Endothelial cell of umbilical vein (primary cell): ENCODE measurements around the gene MICALL2. TPM values are rescaled to one million over a fixed set of nuclear protein-coding genes. Genes with fewer than 3 reads are reported as not detected.

ENCODE experiments used
- BruUV-seq: library from RNA; stranded (reverse); fragments of 400-500 nt; replicated peaks from 2 replicates; lab custom pipeline; 2021; lab: Mats Ljungman, UMichigan
- CTCF ChIA-PET: fragments of 300-600, 350-600 bp; sonication (Branson Sonifier 250); formaldehyde crosslinking; loops from one replicate; lab custom pipeline; 2021; ENCODE audit warnings: antibody characterized with exemption, inconsistent platforms; lab: Charles Lee
- POLR2A ChIA-PET: fragments of 300-600, 350-600 bp; sonication (Branson Sonifier 250); formaldehyde crosslinking; loops from one replicate; lab custom pipeline; 2021; ENCODE audit warnings: antibody characterized with exemption, inconsistent platforms; lab: Charles Lee
- DNase-seq: peaks from one replicate; pipeline ENCODE4 v3.0.0-alpha.2; 2011; ENCODE audit warnings: low read depth, low spot score
- FAIRE-seq: peaks from 2 replicates; lab custom pipeline; 2011; peaks lifted over from hg19 to GRCh38; lab: Jason Lieb, UNC
- H2AFZ ChIP-seq: 2 replicates; pipeline ENCODE4 v1.6.0; 2012; ENCODE audit warnings: low read depth, low read length, control low read depth, inconsistent platforms
- H3K27ac ChIP-seq: 2 replicates; pipeline ENCODE4 v1.5.1; 2011; ENCODE audit warnings: low read depth, mild to moderate bottlenecking, control low read depth, low read length, moderate library complexity; ENCODE audit not compliant: insufficient read depth
- H3K27me3 ChIP-seq, 2 experiments: 2 replicates each; pipeline versions ENCODE4 v1.6.0 to v1.6.1; 2011; ENCODE audit warnings: low read length in 2 of 2, mixed read lengths in 1 of 2; ENCODE audit not compliant: control insufficient read depth in 2 of 2, insufficient read depth in 2 of 2
- H3K36me3 ChIP-seq, 2 experiments: 2 replicates in 1 of 2; 3 replicates in 1 of 2; pipeline ENCODE4 v1.5.1; 2011; ENCODE audit warnings: low read length in 2 of 2, mild to moderate bottlenecking in 1 of 2, moderate library complexity in 1 of 2; ENCODE audit not compliant: control insufficient read depth in 2 of 2, insufficient read depth in 2 of 2; ENCODE audit errors: extremely low read depth in 1 of 2
- H3K4me1 ChIP-seq: 3 replicates; pipeline ENCODE4 v1.5.1; 2011; ENCODE audit warnings: mild to moderate bottlenecking, low read length; ENCODE audit not compliant: control insufficient read depth, insufficient read depth; ENCODE audit errors: extremely low read depth
- H3K4me2 ChIP-seq: 2 replicates; pipeline ENCODE4 v1.6.1; 2011; ENCODE audit warnings: low read length, control low read depth, mixed read lengths; ENCODE audit not compliant: insufficient read depth
- H3K4me3 ChIP-seq, 3 experiments: fragments of 200-600 bp in 1 of 3; sonication (generic), shearing (Covaris generic) in 1 of 3; replicated peaks in 1 of 3; 2 replicates each; pipeline ENCODE4 v1.5.1; 2011 to 2016; ENCODE audit warnings: control low read depth in 3 of 3, low read length in 3 of 3, mild to moderate bottlenecking in 2 of 3, inconsistent platforms in 1 of 3, low read depth in 1 of 3, moderate library complexity in 1 of 3; ENCODE audit not compliant: insufficient read depth in 1 of 3
- H3K79me2 ChIP-seq: 2 replicates; pipeline ENCODE4 v1.6.0; 2012; ENCODE audit warnings: low read length, inconsistent platforms; ENCODE audit not compliant: control insufficient read depth, insufficient read depth
- H3K9ac ChIP-seq: replicated peaks from 2 replicates; pipeline ENCODE3; 2011; ENCODE audit warnings: low read length, control low read depth; ENCODE audit not compliant: insufficient read depth; ENCODE audit errors: extremely low read depth
- H3K9me1 ChIP-seq: replicated peaks from 3 replicates; pipeline ENCODE4 v1.6.0; 2011; ENCODE audit warnings: mild to moderate bottlenecking, low read length; ENCODE audit not compliant: control insufficient read depth, insufficient read depth; ENCODE audit errors: extremely low read depth
- H3K9me3 ChIP-seq: replicated peaks from 2 replicates; pipeline ENCODE4 v1.5.1; 2012; ENCODE audit warnings: low read length, inconsistent platforms; ENCODE audit not compliant: control insufficient read depth, insufficient read depth
- H4K20me1 ChIP-seq: replicated peaks from 2 replicates; pipeline ENCODE3; 2011; ENCODE audit warnings: mild to moderate bottlenecking, low read length; ENCODE audit not compliant: control insufficient read depth, insufficient read depth; ENCODE audit errors: extremely low read depth
- CTCF ChIP-seq, 2 donors: IDR thresholded peaks; 1 replicate in 1 of 2; 2 replicates in 1 of 2; pipeline ENCODE4 v1.5.1; 2011; ENCODE audit warnings: low read length in 2 of 2, mild to moderate bottlenecking in 2 of 2, moderate library complexity in 2 of 2, control low read depth in 1 of 2, inconsistent platforms in 1 of 2, low read depth in 1 of 2; ENCODE audit not compliant: insufficient read depth in 1 of 2; ENCODE audit errors: extremely low read depth in 1 of 2
- EZH2 ChIP-seq: IDR thresholded peaks from 2 replicates; pipeline ENCODE4 v1.6.1; 2012; ENCODE audit warnings: borderline replicate concordance, low read depth, mild to moderate bottlenecking, moderate library complexity, low read length, inconsistent platforms; ENCODE audit not compliant: severe bottlenecking
- FOS ChIP-seq: IDR thresholded peaks from 2 replicates; pipeline ENCODE4 v1.6.1; 2011; ENCODE audit warnings: mild to moderate bottlenecking, low read length, moderate library complexity, borderline replicate concordance; ENCODE audit not compliant: insufficient read depth
- GATA2 ChIP-seq: IDR thresholded peaks from 2 replicates; pipeline ENCODE4 v1.7.0; 2011; ENCODE audit warnings: low read depth, mild to moderate bottlenecking, moderate library complexity, mixed read lengths, low read length; ENCODE audit not compliant: insufficient read length, insufficient read depth
- JUN ChIP-seq: IDR thresholded peaks from 2 replicates; pipeline ENCODE4 v1.6.1; 2011; ENCODE audit warnings: borderline replicate concordance, low read depth; ENCODE audit not compliant: insufficient read length, insufficient read depth
- MAX ChIP-seq: IDR thresholded peaks from 2 replicates; pipeline ENCODE4 v1.6.1; 2011; ENCODE audit not compliant: insufficient read depth, insufficient read length
- MYC ChIP-seq: IDR thresholded peaks from one replicate; pipeline ENCODE4 v1.6.1; 2011; ENCODE audit warnings: mild to moderate bottlenecking, low read depth, low read length
- POLR2A ChIP-seq: IDR thresholded peaks from 2 replicates; pipeline ENCODE4 v1.6.1; 2012; ENCODE audit warnings: low read depth, mild to moderate bottlenecking, control low read depth, low read length
- POLR2AphosphoS5 ChIP-seq: IDR thresholded peaks from 2 replicates; pipeline ENCODE4 v1.6.1; 2012; ENCODE audit warnings: low read depth, mild to moderate bottlenecking, control low read depth, low read length, moderate library complexity; ENCODE audit not compliant: insufficient read depth
- dilution Hi-C: fragments of 300-500 bp; cut with MboI; formaldehyde crosslinking; loops from one replicate; pipeline ENCODE4 v1.15.0; 2019; ENCODE audit warnings: low sequenced_read_pairs; ENCODE audit not compliant: extremely low pct_ligation_motif_present
- intact Hi-C: fragments of 100-400 bp; cut with micrococcal nuclease; formaldehyde crosslinking; loops from one replicate; pipeline ENCODE4 v1.10.0; 2022
- polyA plus RNA-seq, 4 experiments: library from polyadenylated mRNA; depleted of rRNA in 3 of 4; stranded (reverse) in 3 of 4; unstranded in 1 of 4; fragments of >200 nt; gene quantifications; 2 replicates each; pipeline versions ENCODE4 v1.2.1 to v1.2.3, GENCODE V29; 2011 to 2012; ENCODE audit warnings: missing spikeins in 1 of 4
- total RNA-seq: library from RNA; stranded (reverse); gene quantifications from 2 replicates; pipeline ENCODE4 v1.2.3, GENCODE V29; 2021

The MICALL2 gene
- total and polyA plus RNA-seq, 2 donors (not counting 3 experiments of a cell fraction or from before 2014, with no cell fraction given) = 29.8 to 46.3 TPM

- Histone ChIP-seq H3K4me3 (no peak overlapping the region), H3K27ac (no peak overlapping the region), H3K9me1 (no peaks in the 10 kb centered on the region), H3K9me3 (no peaks in the 10 kb centered on the region), H3K36me3 (no peaks in the 10 kb centered on the region), H3K9ac (no peak overlapping the region), H3K4me1 (no peaks in the 10 kb centered on the region), H3K27me3 (no peaks in the 10 kb centered on the region), H2AFZ (no peak overlapping the region), H3K4me2 (no peak overlapping the region), H3K79me2 (no peaks in the 10 kb centered on the region), H4K20me1 (no peaks in the 10 kb centered on the region)
- ChIA-PET POLR2A (no interaction called here), CTCF (no interaction called here)
- BruUV-seq = no TSS peak
- dilution Hi-C loops = no loop called here
- DNase-seq (no peak), FAIRE-seq (no peak)
- TF ChIP-seq MAX (no peak), CTCF (IDR thresholded peaks at IDR 0.05; ENCODE audit: extremely low read depth in 1 of 2, insufficient read depth in 1 of 2, low read depth in 1 of 2, low read length in 2 of 2) (no peak), EZH2 (no peak), MYC (no peak), JUN (no peak), GATA2 (no peak), POLR2A (no peak), FOS (no peak), POLR2AphosphoS5 (no peak)
- intact Hi-C loops = no loop called here
These were observed 63.1 kb downstream of the MICALL2 start for GRCh38 chr7:1396195-1396594.
